Stimulated activated naive CD8-positive, alpha-beta T cell treated with anti-CD3 and anti-CD28 coated beads, Interleukin-15, amount 100 ng/mL, for 72 hours (primary cell): ENCODE measurements around the gene NEURL1.
A peak's percentile ranks its signal among the peaks of the same experiment; 100 is the strongest.
"Not testable (repeated sequence)": the region's sequence is repeated elsewhere in the genome, so short reads cannot be mapped to it uniquely, and the experiment has no call there.

Experiments
- ATAC-seq: fragments of 150-1000 bp; cut with Tn5 transposase; 2 replicates; pipeline ENCODE4 v1.10.0; 2021; ENCODE audit warnings: mild to moderate bottlenecking, moderate library complexity
- DNase-seq, 2 donors: peaks; one replicate each; pipeline ENCODE4 v3.0.0; 2021 to 2022
- H3K27ac Mint-ChIP-seq, 2 donors: one replicate each; pipeline ENCODE4 v1.8.0; 2022; ENCODE audit warnings: mild to moderate bottlenecking in 2 of 2, mixed read lengths in 2 of 2, moderate library complexity in 2 of 2
- H3K27me3 Mint-ChIP-seq: one replicate; pipeline ENCODE4 v1.8.0; 2022; ENCODE audit warnings: mixed read lengths
- H3K4me1 Mint-ChIP-seq: one replicate; pipeline ENCODE4 v1.8.0; 2022; ENCODE audit warnings: mild to moderate bottlenecking, mixed read lengths
- H3K4me3 Mint-ChIP-seq, 2 donors: one replicate each; pipeline ENCODE4 v1.8.0; 2022; ENCODE audit warnings: mild to moderate bottlenecking in 2 of 2, mixed read lengths in 2 of 2, moderate library complexity in 1 of 2
- H3K9me3 Mint-ChIP-seq, 2 donors: one replicate each; pipeline ENCODE4 v1.8.0; 2022; ENCODE audit warnings: mixed read lengths in 2 of 2

NEURL1 gene

GRCh38 chr10:103599907-103600306, 106.4 kb downstream of the NEURL1 start:
- Mint-ChIP-seq H3K9me3 (no peaks in the 10 kb centered on the region), H3K27me3 (no peaks in the 10 kb centered on the region), H3K4me3 (no peak overlapping the region), H3K27ac (peak overlapping the region in 1 of 2 donors; percentile 71), H3K4me1 (no peaks in the 10 kb centered on the region)
- DNase-seq = no peak
- no peak for ATAC-seq

- Mint-ChIP-seq H3K9me3 (no peaks in the 10 kb centered on the region), H3K4me1 (no peaks in the 10 kb centered on the region), H3K4me3 (no peak overlapping the region), H3K27ac (no peak overlapping the region), H3K27me3 (no peaks in the 10 kb centered on the region)
- ATAC-seq (no peak), DNase-seq (no peak)
Observed at GRCh38 chr10:103600325-103600724, 106.8 kb downstream of the NEURL1 start.

GRCh38 chr10:103600956-103601569, 107.6 kb downstream of the NEURL1 start:
- Mint-ChIP-seq H3K4me1 (no peaks in the 10 kb centered on the region), H3K27ac (no peak overlapping the region), H3K4me3 (no peak overlapping the region), H3K9me3 (no peaks in the 10 kb centered on the region), H3K27me3 (no peaks in the 10 kb centered on the region)
- ATAC-seq = no peak
- DNase-seq = no peak

GRCh38 chr10:103602028-103602851, 108.7 kb downstream of the NEURL1 start:
- Mint-ChIP-seq H3K27me3 (no peaks in the 10 kb centered on the region), H3K27ac (no peak overlapping the region), H3K4me1 (no peaks in the 10 kb centered on the region)

GRCh38 chr10:103602852-103603155, 109.3 kb downstream of the NEURL1 start:
- Mint-ChIP-seq H3K9me3 (no peaks in the 10 kb centered on the region), H3K4me1 (no peaks in the 10 kb centered on the region), H3K27ac (no peak overlapping the region), H3K4me3 (no peak overlapping the region), H3K27me3 (no peaks in the 10 kb centered on the region)
- ATAC-seq (no peak), DNase-seq (no peak)

More at GRCh38 chr10:103602028-103602851, 108.7 kb downstream of the NEURL1 start:
- ATAC-seq = no peak
- Mint-ChIP-seq H3K9me3 (no peaks in the 10 kb centered on the region), H3K4me3 (no peak overlapping the region)
- no peak for DNase-seq

GRCh38 chr10:103603382-103603781, 109.9 kb downstream of the NEURL1 start:
- DNase-seq = no peak
- no peak for ATAC-seq
- no peaks in the 10 kb centered on the region for H3K27me3 Mint-ChIP-seq
- no peak overlapping the region for H3K4me3 Mint-ChIP-seq
- H3K4me1 Mint-ChIP-seq = no peaks in the 10 kb centered on the region
- H3K9me3 Mint-ChIP-seq = no peaks in the 10 kb centered on the region
- no peak overlapping the region for H3K27ac Mint-ChIP-seq

- no peak for ATAC-seq
- H3K9me3 Mint-ChIP-seq = no peaks in the 10 kb centered on the region
- DNase-seq = peak; percentile 35 to 38
Observed at GRCh38 chr10:103605359-103606096, 112.0 kb downstream of the NEURL1 start.

GRCh38 chr10:103606097-103606438, 112.6 kb downstream of the NEURL1 start:
- not testable (repeated sequence) for H3K4me3 Mint-ChIP-seq, ATAC-seq, H3K4me1 Mint-ChIP-seq, DNase-seq, H3K9me3 Mint-ChIP-seq, H3K27me3 Mint-ChIP-seq
- H3K27ac Mint-ChIP-seq = peak overlapping the region in 1 of 2 donors; percentile 48

More at GRCh38 chr10:103605359-103606096, 112.0 kb downstream of the NEURL1 start:
- Mint-ChIP-seq H3K4me3 (no peak overlapping the region), H3K4me1 (no peaks in the 10 kb centered on the region), H3K27me3 (no peaks in the 10 kb centered on the region), H3K27ac (peak overlapping the region in 1 of 2 donors; percentile 48)

GRCh38 chr10:103607051-103607450, 113.5 kb downstream of the NEURL1 start:
- H3K9me3 Mint-ChIP-seq, H3K4me3 Mint-ChIP-seq, ATAC-seq, H3K4me1 Mint-ChIP-seq, H3K27me3 Mint-ChIP-seq, DNase-seq, H3K27ac Mint-ChIP-seq: not testable (repeated sequence)

GRCh38 chr10:103608056-103608455, 114.6 kb downstream of the NEURL1 start:
- not testable (repeated sequence) for ATAC-seq, DNase-seq, H3K4me1 Mint-ChIP-seq, H3K27ac Mint-ChIP-seq, H3K4me3 Mint-ChIP-seq, H3K9me3 Mint-ChIP-seq, H3K27me3 Mint-ChIP-seq

GRCh38 chr10:103609231-103610082, 116.0 kb downstream of the NEURL1 start:
- Mint-ChIP-seq H3K27ac (no peak overlapping the region), H3K4me3 (no peak overlapping the region), H3K27me3 (no peaks in the 10 kb centered on the region), H3K4me1 (no peaks in the 10 kb centered on the region), H3K9me3 (no peaks in the 10 kb centered on the region)
- ATAC-seq (no peak), DNase-seq (no peak)

GRCh38 chr10:103610083-103610472, 116.6 kb downstream of the NEURL1 start:
- Mint-ChIP-seq H3K9me3 (no peaks in the 10 kb centered on the region), H3K4me3 (no peak overlapping the region), H3K27ac (no peak overlapping the region), H3K4me1 (no peaks in the 10 kb centered on the region), H3K27me3 (no peaks in the 10 kb centered on the region)
- no peak for DNase-seq
- ATAC-seq = no peak

GRCh38 chr10:103610921-103611511, 117.5 kb downstream of the NEURL1 start:
- no peaks in the 10 kb centered on the region for H3K9me3 Mint-ChIP-seq
- DNase-seq (no peak), ATAC-seq (no peak)
- H3K27me3 Mint-ChIP-seq = no peaks in the 10 kb centered on the region
- no peaks in the 10 kb centered on the region for H3K4me1 Mint-ChIP-seq
- no peak overlapping the region for H3K27ac Mint-ChIP-seq
- no peak overlapping the region for H3K4me3 Mint-ChIP-seq

- ATAC-seq (no peak), DNase-seq (no peak)
- Mint-ChIP-seq H3K27me3 (no peaks in the 10 kb centered on the region), H3K9me3 (no peaks in the 10 kb centered on the region), H3K4me3 (no peak overlapping the region), H3K4me1 (no peaks in the 10 kb centered on the region), H3K27ac (no peak overlapping the region)
Observed at GRCh38 chr10:103612462-103613365, 119.2 kb downstream of the NEURL1 start.
